Posterior cingulate gyrus (tissue), 11 donors: ENCODE results near the gene GDF9.

Experiments used
- DNase-seq, 10 donors: peaks; one replicate each; pipeline versions ENCODE4 v3.0.0 to v3.0.0-alpha.2; 2020 to 2021; ENCODE audit warnings: mixed read lengths in 3 of 10
- intact Hi-C: fragments of 100-400 bp; cut with DNase I; formaldehyde crosslinking; loops from one replicate; pipeline ENCODE4 v1.15.1; 2023

GDF9 gene

DNA sequence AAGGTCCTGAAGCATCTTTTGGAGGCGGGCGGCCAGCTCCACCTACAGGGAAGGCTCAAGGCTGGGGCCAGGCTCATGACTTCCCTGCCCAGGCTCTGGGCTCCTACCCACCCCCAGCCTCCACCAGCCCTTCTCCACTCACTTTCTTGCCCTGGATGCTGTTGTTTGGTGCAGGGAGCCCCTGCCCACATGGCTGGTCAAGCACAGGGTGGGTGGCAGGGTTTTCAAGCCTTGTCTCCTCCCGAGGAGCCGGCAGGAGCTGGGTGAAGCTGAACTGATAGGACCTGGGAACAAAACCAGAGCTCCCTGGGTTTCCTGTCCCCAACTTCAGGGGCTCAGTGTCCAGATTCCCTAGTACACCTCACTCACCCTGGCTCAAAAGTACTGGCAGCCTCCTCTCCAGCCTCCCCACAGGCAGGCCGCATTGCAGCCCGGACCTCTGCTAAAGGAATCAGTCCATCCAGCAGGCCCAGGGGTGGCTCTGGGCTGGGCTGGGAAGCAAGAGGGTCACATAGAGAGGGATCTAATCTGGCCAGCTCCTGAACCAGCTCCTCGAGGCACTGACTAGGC is 42.7 kb downstream of the GDF9 start:
- peak in 1 of 10 donors; percentile 80 for DNase-seq
- intact Hi-C loops = no loop called here

- DNase-seq = peak in 4 of 10 donors; percentile 65 to 94 (median 90)
Observed at GRCh38 chr5:132822650-132823480, 43.4 kb downstream of the GDF9 start.

GRCh38 chr5:132821791-132822190 is 44.5 kb downstream of the GDF9 start:
- peak in 2 of 10 donors; percentile 25 to 50 for DNase-seq
- intact Hi-C loops = loop anchor here (2.0 kb wide), 1 partner anchor 69 kb away; no protein-coding TSS in a partner anchor

More at GRCh38 chr5:132822650-132823480, 43.4 kb downstream of the GDF9 start:
- intact Hi-C loops = no loop called here

DNA sequence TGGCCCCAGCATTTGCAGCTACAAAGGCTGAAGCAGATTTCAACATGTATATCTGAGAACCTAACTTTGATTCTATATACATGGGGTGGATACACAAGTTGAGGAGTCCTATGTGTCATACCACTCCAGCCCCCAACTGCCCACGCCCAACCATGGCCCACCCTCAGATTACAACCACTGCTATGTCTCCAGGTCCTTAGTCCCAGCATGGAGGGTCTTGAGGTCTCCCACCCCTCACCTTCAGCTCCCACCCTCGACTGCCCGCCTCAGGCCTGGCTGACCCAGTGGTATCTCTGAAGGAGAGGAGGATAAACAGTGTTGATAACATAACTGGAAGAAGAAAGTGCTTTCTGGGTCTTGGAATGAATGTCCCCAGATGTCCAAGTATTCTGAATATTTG is 44.9 kb downstream of the GDF9 start:
- DNase-seq = peak in 2 of 10 donors; percentile 48 to 81
- intact Hi-C loops = loop anchor here (2.0 kb wide), 1 partner anchor 69 kb away; no protein-coding TSS in a partner anchor

GRCh38 chr5:132820162-132820754 is 46.0 kb downstream of the GDF9 start:
- DNase-seq = peak; percentile 90 to 99 (median 98)
- intact Hi-C loops = loop anchor here (2.0 kb wide), 1 partner anchor 67 kb away; no protein-coding TSS in a partner anchor

GRCh38 chr5:132819468-132819867 is 46.8 kb downstream of the GDF9 start:
- DNase-seq = peak in 4 of 10 donors; percentile 54 to 93 (median 90)
- intact Hi-C loops = no loop called here

DNA sequence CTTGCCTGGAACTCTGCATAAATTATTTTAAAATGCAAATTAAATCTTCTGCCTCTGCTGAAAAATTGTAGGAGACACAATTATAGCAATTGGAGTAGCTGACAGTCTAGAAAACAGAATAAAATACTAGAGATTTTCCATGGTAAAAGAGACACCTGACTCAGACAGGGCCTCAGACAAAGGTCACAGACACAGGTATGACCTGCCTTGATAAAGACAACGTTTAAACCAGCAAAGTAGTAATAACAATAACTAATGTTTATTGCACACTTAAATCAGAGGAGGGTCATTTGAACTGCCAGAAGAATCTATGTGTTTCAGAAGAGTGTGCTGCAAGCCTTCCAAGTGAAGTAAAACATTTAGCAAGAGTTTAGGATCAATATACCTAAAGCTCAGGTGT is 49.3 kb downstream of the GDF9 start:
- intact Hi-C loops = no loop called here

DNA sequence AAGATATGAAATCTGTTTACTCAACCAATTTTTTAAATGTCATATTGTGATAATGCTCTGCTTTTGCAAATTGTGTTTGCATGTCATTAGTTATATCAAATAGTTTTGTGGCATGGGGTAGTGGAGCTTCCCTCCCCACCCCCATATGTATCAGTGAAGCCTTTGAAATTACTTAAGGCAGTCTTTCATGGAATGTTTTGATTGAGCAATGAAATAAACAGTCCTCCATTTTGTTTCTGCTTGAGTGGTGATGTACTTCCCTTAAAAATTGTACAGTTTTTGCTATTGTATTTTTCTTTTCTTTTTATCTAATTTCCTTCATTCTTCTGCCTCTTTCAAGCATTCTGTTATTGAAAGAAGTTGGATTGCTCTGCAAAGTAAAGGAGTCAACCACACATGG is 49.7 kb downstream of the GDF9 start:
- DNase-seq = no peak
- intact Hi-C loops = no loop called here

More for the DNA sequence above, 49.3 kb downstream of the GDF9 start:
- no peak for DNase-seq

DNA sequence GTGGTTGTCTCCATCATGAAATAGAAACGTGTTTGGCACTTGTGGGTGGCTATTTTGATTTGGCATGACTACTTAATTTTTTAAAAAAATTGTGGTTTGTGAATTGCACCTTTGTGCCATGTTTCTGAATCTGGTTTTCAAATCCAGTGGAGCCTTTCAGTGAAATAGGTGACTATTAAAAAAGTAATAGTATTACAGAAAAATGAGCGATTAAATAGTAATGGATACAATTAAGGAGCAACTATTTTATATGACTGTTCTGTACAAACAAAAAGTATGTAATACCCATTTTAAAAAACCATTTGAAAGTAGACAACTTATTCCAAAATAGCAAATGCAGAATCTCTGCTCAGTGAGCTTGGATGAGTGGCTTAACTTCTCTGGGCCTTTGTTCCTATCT is 50.2 kb downstream of the GDF9 start:
- no peak for DNase-seq
- intact Hi-C loops = no loop called here

- no peak for DNase-seq
- intact Hi-C loops = no loop called here
Observed at GRCh38 chr5:132815454-132815853, 50.8 kb downstream of the GDF9 start.

GRCh38 chr5:132814503-132815294 is 51.6 kb downstream of the GDF9 start:
- intact Hi-C loops = loop anchor here (5.0 kb wide), 1 partner anchor 37 kb away; the partner anchor contains the start of gene SEPTIN8
- DNase-seq = peak in 2 of 10 donors; percentile 57 to 89

GRCh38 chr5:132813599-132814502 is 52.4 kb downstream of the GDF9 start:
- intact Hi-C loops = loop anchor here (5.0 kb wide), 1 partner anchor 37 kb away; the partner anchor contains the start of gene SEPTIN8
- peak in 7 of 10 donors; percentile 48 to 95 (median 81) for DNase-seq

DNA sequence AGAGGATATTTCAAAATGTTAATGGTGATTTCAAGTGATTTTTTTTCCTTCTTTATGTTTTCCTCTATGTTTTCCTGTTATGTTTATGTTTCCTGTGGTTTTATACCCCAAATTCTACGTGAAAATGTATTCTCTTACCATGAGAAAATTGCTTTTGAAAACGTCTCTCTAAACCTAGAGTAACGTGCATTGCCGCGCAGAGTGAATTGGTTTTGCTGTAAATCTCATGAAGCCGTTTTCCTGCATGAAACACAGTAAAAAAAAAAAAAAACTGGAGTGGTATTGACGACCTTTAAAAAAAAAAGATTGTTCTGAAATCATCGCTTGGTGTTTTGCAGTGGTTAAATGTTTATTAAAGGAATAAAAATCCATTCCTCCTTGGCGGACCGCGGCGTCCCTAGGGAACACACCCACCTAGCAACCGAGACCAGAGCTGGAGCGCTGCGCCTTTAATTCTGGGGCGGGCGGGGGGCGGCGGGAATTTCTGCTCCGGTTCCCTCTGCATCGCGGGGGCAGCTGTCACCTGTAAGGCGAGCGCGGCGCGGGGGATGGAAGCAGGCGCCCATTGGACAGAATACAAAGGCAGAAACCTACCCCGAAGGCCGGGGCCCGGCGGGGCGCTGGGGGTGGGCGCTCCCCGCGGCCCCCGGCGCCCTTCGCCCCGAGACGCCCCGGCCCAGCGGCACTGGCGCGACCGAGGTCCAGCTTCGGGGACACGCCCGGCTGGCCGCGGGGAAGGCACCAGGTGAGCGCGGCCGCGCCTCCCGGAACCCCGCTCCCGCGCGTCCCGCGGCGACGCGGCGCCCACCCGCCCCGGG is 53.3 kb downstream of the GDF9 start, which contains the start of gene SOWAHA:
SOWAHA (plus strand) TSS at position 522 of the 818 bp plus-strand sequence. CDS start 320 bp downstream, outside the sequence.
- intact Hi-C loops = loop anchor here (5.0 kb wide), 1 partner anchor 36 kb away; the partner anchor contains the start of gene SEPTIN8
- DNase-seq = peak in 9 of 10 donors; percentile 68 to 93 (median 80)

- intact Hi-C loops = loop anchor here (5.0 kb wide), 1 partner anchor 35 kb away; the partner anchor contains the start of gene SEPTIN8
- DNase-seq = peak in 1 of 10 donors; percentile 64
Observed at GRCh38 chr5:132812123-132812765, 54.0 kb downstream of the GDF9 start.
